22Rv1 (cell line): ENCODE results near the gene NPAT.

ENCODE experiments used
- H3K27ac ChIP-seq: fragments of 450-650 bp; 2 replicates; pipeline ENCODE4 v1.5.1; 2017
- CTCF ChIP-seq: fragments of 450-650 bp; IDR thresholded peaks from 2 replicates; pipeline ENCODE4 v1.5.1; 2017; ENCODE audit warnings: mild to moderate bottlenecking
- ZFX ChIP-seq: fragments of 450-650 bp; IDR thresholded peaks from 2 replicates; pipeline ENCODE4 v1.6.1; 2017; ENCODE audit warnings: antibody characterized with exemption, borderline replicate concordance

NPAT gene

GRCh38 chr11:108218912-108219783 lies 3.3 kb downstream of the NPAT start:
- no peak overlapping the region for H3K27ac ChIP-seq
- TF ChIP-seq ZFX = no peak
- no peak for TF ChIP-seq CTCF

GRCh38 chr11:108218455-108218854 lies 4.0 kb downstream of the NPAT start:
- TF ChIP-seq ZFX (no peak), CTCF (no peak)
- no peak overlapping the region for H3K27ac ChIP-seq

- no peak overlapping the region for H3K27ac ChIP-seq
- TF ChIP-seq CTCF (no peak), ZFX (no peak)
Measured at GRCh38 chr11:108216988-108217387, 5.5 kb downstream of the NPAT start.

- H3K27ac ChIP-seq = no peak overlapping the region
- no peak for TF ChIP-seq ZFX
- TF ChIP-seq CTCF = no peak
Measured at GRCh38 chr11:108213784-108214183, 8.7 kb downstream of the NPAT start.

GRCh38 chr11:108210441-108210840 lies 12.0 kb downstream of the NPAT start:
- TF ChIP-seq CTCF (no peak), ZFX (no peak)
- H3K27ac ChIP-seq = no peak overlapping the region

GRCh38 chr11:108207683-108208060 lies 14.8 kb downstream of the NPAT start:
- TF ChIP-seq ZFX = no peak
- TF ChIP-seq CTCF = no peak
- H3K27ac ChIP-seq = no peak overlapping the region

- H3K27ac ChIP-seq = no peak overlapping the region
- TF ChIP-seq CTCF (no peak), ZFX (no peak)
Measured at GRCh38 chr11:108206969-108207682, 15.3 kb downstream of the NPAT start.
